Spinal cord (tissue), 10 donors: ENCODE measurements around the gene RFX2. TPM values are rescaled to one million over a fixed set of nuclear protein-coding genes. Genes with fewer than 3 reads are reported as not detected.
A peak's percentile ranks its signal among the peaks of the same experiment; 100 is the strongest.

Experiments used
- DNase-seq, 6 donors: peaks; one replicate each; pipeline versions ENCODE4 v3.0.0 to v3.0.0-alpha.2; 2013 to 2015; ENCODE audit warnings: low spot score in 6 of 6, low read depth in 4 of 6
- H3K27ac ChIP-seq: one replicate; pipeline ENCODE4 v1.5.1; 2013; ENCODE audit warnings: low read depth, low read length, control low read depth
- H3K27me3 ChIP-seq: one replicate; pipeline ENCODE4 v1.6.1; 2013; ENCODE audit warnings: low read length; ENCODE audit not compliant: control insufficient read depth, insufficient read depth
- H3K36me3 ChIP-seq: one replicate; pipeline ENCODE4 v1.6.1; 2013; ENCODE audit warnings: low read length; ENCODE audit not compliant: control insufficient read depth, insufficient read depth
- H3K4me1 ChIP-seq: one replicate; pipeline ENCODE4 v1.6.1; 2013; ENCODE audit warnings: low read length; ENCODE audit not compliant: control insufficient read depth, insufficient read depth
- H3K4me3 ChIP-seq: one replicate; pipeline ENCODE4 v1.5.1; 2013; ENCODE audit warnings: low read depth, low read length, control low read depth
- H3K9me3 ChIP-seq: one replicate; pipeline ENCODE4 v1.6.1; 2013; ENCODE audit warnings: low read length; ENCODE audit not compliant: control insufficient read depth, insufficient read depth
- WGBS: methylation state at CpG from one replicate; pipeline ENCODE4 v1.1.5; 2013; ENCODE audit warnings: missing lambda C conversion rate; ENCODE audit not compliant: insufficient coverage; 5-methylcytosine and 5-hydroxymethylcytosine counted together
- polyA plus RNA-seq, 2 donors: library from polyadenylated mRNA; unstranded; fragments of 120-200 nt; gene quantifications; one replicate each; pipeline ENCODE4 v1.2.1, GENCODE V29; 2013; ENCODE audit not compliant: insufficient read length in 2 of 2
- total RNA-seq, 2 donors: library from RNA; depleted of rRNA in 1 of 2; stranded (reverse); fragments of 120-200 nt in 1 of 2; fragments of >200 nt in 1 of 2; gene quantifications; one replicate each; pipeline versions ENCODE4 v1.2.3 to v1.2.4, GENCODE V29; 2013 to 2014
- donor health status: healthy.

Gene RFX2
- total and polyA plus RNA-seq, 4 donors: 5.7 to 18.8 (median 14.3) TPM

GRCh38 chr19:6058518-6059201, 51.6 kb downstream of the RFX2 start:
- WGBS: 57% methylated on average over 10 of the region's 17 CpGs
- Histone ChIP-seq H3K27me3 (no peaks in the 10 kb centered on the region), H3K9me3 (no peaks in the 10 kb centered on the region), H3K4me1 (peaks cover 58% of the 10 kb centered on the region), H3K4me3 (no peak overlapping the region), H3K27ac (no peak overlapping the region), H3K36me3 (peaks cover 6% of the 10 kb centered on the region)
- DNase-seq: no peak

DNA sequence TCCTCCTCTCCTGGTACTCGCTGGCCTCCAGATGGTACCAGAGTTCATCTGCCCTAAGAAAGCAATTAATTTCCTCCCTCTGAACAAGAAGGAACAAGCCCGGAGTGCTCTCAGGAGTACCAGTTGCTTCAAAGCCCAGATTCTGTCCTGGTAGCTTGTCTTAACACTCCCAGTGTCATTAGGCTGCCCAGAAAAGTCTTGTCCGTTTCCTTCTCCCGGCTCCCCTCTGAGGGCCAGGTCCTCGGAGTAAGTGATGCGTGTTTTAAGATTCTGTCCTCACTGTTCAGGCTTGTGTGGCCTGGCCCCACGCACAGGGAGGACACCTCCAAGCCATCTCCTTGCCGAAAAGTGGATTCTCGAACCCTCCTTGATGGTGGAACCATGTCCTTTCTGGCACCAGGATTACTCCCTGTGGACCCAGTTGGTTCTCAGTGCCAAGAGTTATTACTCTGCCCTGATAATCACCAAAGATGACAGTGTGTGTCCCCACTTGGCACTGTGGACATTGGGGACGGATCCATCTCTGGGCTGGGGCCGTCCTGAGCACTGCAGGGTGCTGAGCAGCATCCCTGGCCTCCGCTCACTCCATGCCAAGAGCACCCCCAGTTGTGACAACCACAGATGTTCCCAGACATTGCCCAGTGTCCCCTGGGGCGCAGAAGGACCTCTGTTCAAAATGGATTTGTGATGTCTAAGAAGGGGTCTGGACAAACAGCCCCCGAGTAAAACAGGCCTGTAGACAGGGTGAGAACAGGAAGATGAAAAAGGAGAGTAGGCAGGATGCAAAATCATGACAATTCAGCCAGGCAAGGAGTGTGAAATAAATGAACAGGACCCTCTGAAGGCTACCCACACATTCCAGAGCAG, 52.4 kb downstream of the RFX2 start:
- Histone ChIP-seq H3K9me3 (no peaks in the 10 kb centered on the region), H3K27ac (peak overlapping the region; percentile 83), H3K4me1 (peaks cover 50% of the 10 kb centered on the region), H3K4me3 (no peak overlapping the region), H3K27me3 (no peaks in the 10 kb centered on the region), H3K36me3 (no peaks in the 10 kb centered on the region)
- DNase-seq: no peak
- WGBS: 60% methylated on average over 12 of the region's 14 CpGs

GRCh38 chr19:6056801-6057650, 53.3 kb downstream of the RFX2 start:
- 12% methylated on average over 26 of the region's 28 CpGs for WGBS
- Histone ChIP-seq H3K9me3 (no peaks in the 10 kb centered on the region), H3K4me3 (no peak overlapping the region), H3K27ac (peak overlapping the region; percentile 83), H3K4me1 (peaks cover 47% of the 10 kb centered on the region), H3K36me3 (no peaks in the 10 kb centered on the region), H3K27me3 (no peaks in the 10 kb centered on the region)
- DNase-seq: peak in 5 of 6 donors; percentile 31 to 88 (median 55)

DNA sequence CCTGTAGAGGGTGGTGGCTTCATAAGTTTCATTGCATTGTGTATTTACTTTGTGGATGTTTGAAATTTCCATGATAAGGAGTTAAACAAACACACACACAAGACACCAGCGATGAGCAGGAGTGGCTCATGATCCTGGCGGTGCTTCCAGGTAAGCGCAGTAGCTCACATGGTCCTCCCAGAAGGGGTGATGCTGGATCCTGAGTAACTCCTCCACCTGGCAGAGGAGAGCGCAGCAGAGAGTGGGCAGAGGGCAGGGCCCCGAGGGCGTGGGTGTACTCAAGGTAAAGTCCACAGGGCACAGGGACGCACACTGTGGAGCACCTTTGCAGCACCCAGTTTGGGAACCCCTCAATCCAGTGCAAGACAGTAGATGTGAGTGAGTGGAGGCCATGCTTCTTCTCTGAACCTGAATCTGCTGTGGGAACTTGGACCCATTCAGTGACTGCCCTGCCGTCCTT, 54.0 kb downstream of the RFX2 start:
- Histone ChIP-seq H3K4me1 (peaks cover 42% of the 10 kb centered on the region), H3K4me3 (no peak overlapping the region), H3K36me3 (no peaks in the 10 kb centered on the region), H3K27me3 (no peaks in the 10 kb centered on the region), H3K27ac (peak overlapping the region; percentile 83), H3K9me3 (no peaks in the 10 kb centered on the region)
- 67% methylated on average over 3 of the region's 8 CpGs for WGBS
- DNase-seq: no peak

- H3K4me3 ChIP-seq: no peak overlapping the region
- WGBS: no CpG with 5 or more reads among the region's 4 CpGs
- H3K4me1 ChIP-seq: peaks cover 35% of the 10 kb centered on the region
- H3K27ac ChIP-seq: no peak overlapping the region
- no peaks in the 10 kb centered on the region for H3K27me3 ChIP-seq
- H3K9me3 ChIP-seq: no peaks in the 10 kb centered on the region
- DNase-seq: no peak
- no peaks in the 10 kb centered on the region for H3K36me3 ChIP-seq
Measured at GRCh38 chr19:6055013-6055795, 55.1 kb downstream of the RFX2 start.

- 0% methylated on average over 10 of the region's 15 CpGs for WGBS
- Histone ChIP-seq H3K27ac (no peak overlapping the region), H3K4me3 (no peak overlapping the region), H3K4me1 (peaks cover 13% of the 10 kb centered on the region), H3K9me3 (no peaks in the 10 kb centered on the region), H3K27me3 (no peaks in the 10 kb centered on the region), H3K36me3 (peaks cover 7% of the 10 kb centered on the region)
- DNase-seq: peak in 5 of 6 donors; percentile 71 to 95 (median 80)
Measured at GRCh38 chr19:6048793-6049405, 61.4 kb downstream of the RFX2 start.

- Histone ChIP-seq H3K27ac (no peak overlapping the region), H3K4me3 (no peak overlapping the region), H3K36me3 (peaks cover 7% of the 10 kb centered on the region), H3K9me3 (no peaks in the 10 kb centered on the region), H3K27me3 (no peaks in the 10 kb centered on the region), H3K4me1 (peaks cover 13% of the 10 kb centered on the region)
- DNase-seq: peak in 1 of 6 donors; percentile 22
- WGBS: 25% methylated on average over 2 of the region's 9 CpGs
Measured at GRCh38 chr19:6048348-6048747, 62.0 kb downstream of the RFX2 start.

DNA sequence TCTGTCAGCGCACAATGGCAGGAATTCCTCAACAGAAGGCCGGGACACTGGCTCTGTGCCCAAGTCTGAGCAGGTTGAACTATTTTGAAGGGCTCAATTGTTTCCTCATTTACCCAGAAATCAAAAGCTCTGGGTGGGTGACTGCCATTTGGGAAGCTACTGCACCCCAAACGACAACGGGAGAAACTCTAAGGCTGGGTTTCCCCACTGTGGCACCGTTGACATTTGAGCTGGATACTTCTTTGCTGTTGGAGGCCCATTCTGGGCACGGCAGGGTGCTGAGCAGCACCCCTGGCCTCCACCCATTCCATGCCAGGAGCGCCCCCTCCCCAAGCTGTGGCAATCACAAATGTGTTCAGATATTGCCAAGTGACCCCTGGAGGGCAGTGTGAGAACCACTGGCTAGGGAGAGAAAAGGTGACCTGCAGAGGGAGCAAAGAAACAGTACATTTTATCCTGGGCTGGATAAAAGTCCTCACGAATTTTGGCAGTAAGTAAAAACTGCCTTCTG, 62.5 kb downstream of the RFX2 start:
- H3K9me3 ChIP-seq: no peaks in the 10 kb centered on the region
- peak in 4 of 6 donors; percentile 6 to 74 (median 43) for DNase-seq
- no peaks in the 10 kb centered on the region for H3K27me3 ChIP-seq
- 31% methylated on average over 6 of the region's 8 CpGs for WGBS
- no peak overlapping the region for H3K4me3 ChIP-seq
- H3K36me3 ChIP-seq: peaks cover 12% of the 10 kb centered on the region
- no peak overlapping the region for H3K27ac ChIP-seq
- peaks cover 13% of the 10 kb centered on the region for H3K4me1 ChIP-seq
